Measurements from ENCODE around the gene MERTK.

The MERTK gene

DNA sequence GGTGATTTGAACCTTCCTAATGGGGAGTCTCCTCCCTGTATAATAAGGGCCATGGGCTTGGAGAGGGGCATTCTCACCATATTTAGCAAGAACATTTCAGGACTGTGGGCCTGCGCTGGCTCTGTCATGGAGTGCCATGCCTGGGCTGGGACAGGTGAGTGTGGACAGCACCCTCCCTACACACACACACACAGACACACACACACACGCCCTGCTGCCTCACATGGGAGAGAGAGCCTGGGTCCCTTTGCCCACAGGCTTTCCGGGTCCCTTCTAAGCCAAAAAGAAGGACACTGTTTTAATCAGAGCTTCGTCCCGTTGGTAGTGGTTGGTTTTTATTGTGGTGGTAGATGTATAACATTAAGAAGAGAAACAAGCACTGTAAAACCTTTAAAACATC, 125.3 kb downstream of the MERTK start:
- DNase-seq (ENCODE audit: extremely low spot score): no peak
- ChIA-PET POLR2A (no interaction called here), CTCF (no interaction called here)
- TF ChIP-seq CTCF (IDR thresholded peaks at IDR 0.05; ENCODE audit: control extremely low read depth, extremely low read depth, low read depth, missing control alignments): no peak

GRCh38 chr2:112024231-112024630, 125.8 kb downstream of the MERTK start:
- POLR2A ChIA-PET: no interaction called here
- no peak for TF ChIP-seq CTCF (IDR thresholded peaks at IDR 0.05; ENCODE audit: control extremely low read depth, extremely low read depth, low read depth, missing control alignments)
- CTCF ChIA-PET: no interaction called here
- DNase-seq (ENCODE audit: extremely low spot score): no peak

DNA sequence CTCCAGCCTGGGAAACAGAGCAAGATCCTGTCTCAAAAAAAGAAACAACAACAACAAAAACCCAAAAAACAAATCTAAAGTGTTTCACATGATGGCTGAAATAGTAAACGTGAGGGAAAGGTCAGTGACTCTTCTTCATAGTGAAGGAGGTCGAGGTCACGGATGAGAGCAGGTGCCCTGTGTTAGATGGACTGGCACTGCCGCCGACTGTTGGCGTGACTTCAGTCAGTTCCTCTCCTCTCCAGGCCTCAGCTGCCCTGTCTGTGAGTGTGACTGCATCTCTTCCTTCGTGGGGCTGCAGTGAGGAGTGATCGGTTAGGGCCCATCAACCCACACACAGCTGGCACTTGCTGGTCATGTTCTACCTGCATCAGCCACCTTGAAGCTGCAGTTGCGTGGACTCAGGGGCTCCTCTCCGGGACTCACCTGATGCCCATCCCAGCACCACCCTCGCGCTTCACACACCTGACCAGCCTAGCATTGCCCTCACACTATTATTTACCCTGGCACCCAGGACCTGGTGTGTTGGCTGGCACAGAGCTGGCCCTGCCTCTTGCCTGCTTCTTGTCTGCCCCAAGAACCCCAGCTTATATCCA, 126.6 kb downstream of the MERTK start:
- POLR2A ChIA-PET: no interaction called here
- CTCF ChIA-PET: interaction anchor here (1.3 kb wide), 1 partner anchor 24 kb away, joined by 4 read pairs; no protein-coding TSS in a partner anchor
- TF ChIP-seq CTCF (IDR thresholded peaks at IDR 0.05; ENCODE audit: control extremely low read depth, extremely low read depth, low read depth, missing control alignments): no peak
- DNase-seq (ENCODE audit: extremely low spot score): no peak

GRCh38 chr2:112026509-112026908, 128.1 kb downstream of the MERTK start:
- POLR2A ChIA-PET: no interaction called here
- no peak for DNase-seq (ENCODE audit: extremely low spot score)
- CTCF ChIA-PET: no interaction called here
- no peak for TF ChIP-seq CTCF (IDR thresholded peaks at IDR 0.05; ENCODE audit: control extremely low read depth, extremely low read depth, low read depth, missing control alignments)

DNA sequence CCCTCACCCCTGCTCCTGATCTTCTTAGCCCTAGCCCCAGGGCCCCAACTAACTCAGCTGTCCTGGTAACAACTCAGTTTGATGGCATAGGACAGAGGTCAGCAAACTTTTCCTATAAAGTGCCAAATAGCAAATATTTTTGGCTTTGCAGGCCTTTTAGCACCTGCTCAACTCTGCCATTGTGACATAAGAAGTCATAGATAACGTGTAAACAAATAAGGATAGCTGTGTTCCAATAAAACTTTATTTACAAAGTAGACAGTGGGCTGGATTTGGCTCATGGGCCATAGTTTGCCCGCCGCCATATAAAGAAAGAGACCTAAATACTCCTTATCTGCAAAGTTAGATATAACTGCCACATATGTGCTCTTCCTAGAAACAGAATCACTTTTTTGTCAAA, 129.4 kb downstream of the MERTK start:
- POLR2A ChIA-PET: no interaction called here
- no peak for DNase-seq (ENCODE audit: extremely low spot score)
- TF ChIP-seq CTCF (IDR thresholded peaks at IDR 0.05; ENCODE audit: control extremely low read depth, extremely low read depth, low read depth, missing control alignments): no peak
- CTCF ChIA-PET: no interaction called here

GRCh38 chr2:112029164-112029563, 130.8 kb downstream of the MERTK start:
- ChIA-PET POLR2A (no interaction called here), CTCF (interaction anchor here (1.0 to 1.5 kb wide), 2 partner anchors 12 to 30 kb away, joined by 3 to 4 read pairs; no protein-coding TSS in a partner anchor)
- DNase-seq (ENCODE audit: extremely low spot score): no peak
- TF ChIP-seq CTCF (IDR thresholded peaks at IDR 0.05; ENCODE audit: control extremely low read depth, extremely low read depth, low read depth, missing control alignments): no peak
